Keratinocyte (primary cell): Measurements from ENCODE around the gene FBXO45. TPM values are rescaled to one million over a fixed set of nuclear protein-coding genes. Genes with fewer than 3 reads are reported as not detected.

Source experiments
- DNase-seq: peaks from one replicate; pipeline ENCODE4 v3.0.0-alpha.2; 2011; ENCODE audit warnings: low read depth, missing footprints, low spot score
- FAIRE-seq: peaks from 2 replicates; lab custom pipeline; 2011; peaks lifted over from hg19 to GRCh38; lab: Jason Lieb, UNC
- H2AFZ ChIP-seq: 2 replicates; pipeline ENCODE4 v1.6.0; 2012; ENCODE audit warnings: low read length, control low read depth, inconsistent platforms; ENCODE audit not compliant: control insufficient read depth
- H3K27ac ChIP-seq: 2 replicates; pipeline ENCODE4 v1.5.1; 2011; ENCODE audit warnings: low read length; ENCODE audit not compliant: control insufficient read depth, insufficient read depth
- H3K27me3 ChIP-seq: 3 replicates; pipeline ENCODE4 v1.6.0; 2011; ENCODE audit warnings: low read length; ENCODE audit not compliant: control insufficient read depth, insufficient read depth; ENCODE audit errors: extremely low read depth
- H3K36me3 ChIP-seq, 2 experiments: 2 replicates in 1 of 2; 3 replicates in 1 of 2; pipeline ENCODE4 v1.5.1; 2011; ENCODE audit warnings: low read length in 2 of 2, mild to moderate bottlenecking in 1 of 2; ENCODE audit not compliant: control insufficient read depth in 2 of 2, insufficient read depth in 2 of 2; ENCODE audit errors: extremely low read depth in 1 of 2
- H3K4me1 ChIP-seq: 3 replicates; pipeline ENCODE4 v1.5.1; 2011; ENCODE audit warnings: low read length; ENCODE audit not compliant: control insufficient read depth, insufficient read depth; ENCODE audit errors: extremely low read depth
- H3K4me2 ChIP-seq: 3 replicates; pipeline ENCODE4 v1.6.0; 2011; ENCODE audit warnings: low read depth, low read length; ENCODE audit not compliant: control insufficient read depth, insufficient read depth; ENCODE audit errors: extremely low read depth
- H3K4me3 ChIP-seq, 3 experiments: fragments of 200-600 bp in 1 of 3; sonication (generic) in 1 of 3; 2 replicates in 2 of 3; 3 replicates in 1 of 3; pipeline ENCODE4 v1.5.1; 2011 to 2016; ENCODE audit warnings: low read length in 3 of 3, mild to moderate bottlenecking in 3 of 3, control low read depth in 2 of 3, inconsistent platforms in 1 of 3, low read depth in 1 of 3, mixed read lengths in 1 of 3, mixed run types in 1 of 3, moderate library complexity in 1 of 3; ENCODE audit not compliant: control insufficient read depth in 2 of 3, insufficient read depth in 2 of 3; ENCODE audit errors: extremely low read depth in 1 of 3
- H3K79me2 ChIP-seq: 2 replicates; pipeline ENCODE4 v1.6.0; 2012; ENCODE audit warnings: low read length; ENCODE audit not compliant: control insufficient read depth, insufficient read depth
- H3K9ac ChIP-seq: 3 replicates; pipeline ENCODE4 v1.6.0; 2011; ENCODE audit warnings: low read length; ENCODE audit not compliant: control insufficient read depth, insufficient read depth; ENCODE audit errors: extremely low read depth
- H3K9me1 ChIP-seq: 3 replicates; pipeline ENCODE4 v1.6.0; 2011; ENCODE audit warnings: low read length; ENCODE audit not compliant: control insufficient read depth, insufficient read depth; ENCODE audit errors: extremely low read depth
- H3K9me3 ChIP-seq: 2 replicates; pipeline ENCODE4 v1.5.1; 2012; ENCODE audit warnings: low read depth, low read length; ENCODE audit not compliant: control insufficient read depth
- H4K20me1 ChIP-seq: 3 replicates; pipeline ENCODE4 v1.6.0; 2011; ENCODE audit warnings: low read length; ENCODE audit not compliant: control insufficient read depth, insufficient read depth; ENCODE audit errors: extremely low read depth
- CTCF ChIP-seq, 3 experiments: IDR thresholded peaks in 1 of 3; conservative IDR thresholded peaks in 1 of 3; optimal IDR thresholded peaks in 1 of 3; 2 replicates in 2 of 3; 3 replicates in 1 of 3; pipeline versions ENCODE3 to v1.5.1; 2011; ENCODE audit warnings: low read length in 3 of 3, mild to moderate bottlenecking in 3 of 3, moderate library complexity in 2 of 3, control low read depth in 1 of 3, inconsistent platforms in 1 of 3; ENCODE audit not compliant: insufficient read depth in 2 of 3; ENCODE audit errors: extremely low read depth in 1 of 3
- EZH2 ChIP-seq: IDR thresholded peaks from one replicate; pipeline ENCODE4 v1.6.1; 2012; ENCODE audit warnings: inconsistent platforms, mild to moderate bottlenecking, low read length, moderate library complexity
- dilution Hi-C: fragments of 300-500 bp; cut with MboI; formaldehyde crosslinking; loops from one replicate; pipeline ENCODE4 v1.7.0; 2020; ENCODE audit warnings: low sequenced_read_pairs; ENCODE audit not compliant: extremely low pct_ligation_motif_present
- polyA plus RNA-seq, 5 experiments: library from polyadenylated mRNA; depleted of rRNA in 3 of 5; stranded (reverse) in 3 of 5; stranded (forward) in 1 of 5; unstranded in 1 of 5; fragments of >200 nt; gene quantifications; 1 replicate in 1 of 5; 2 replicates in 3 of 5; 3 replicates in 1 of 5; pipeline versions ENCODE4 v1.2.1 to v1.2.3, GENCODE V29; 2011 to 2012; ENCODE audit warnings: missing spikeins in 2 of 5, low read depth in 1 of 5, low replicate concordance in 1 of 5

FBXO45 gene
- polyA plus RNA-seq, 1 donor (not counting 4 experiments of a cell fraction or from before 2014, with no cell fraction given): 17.9 TPM

- Histone ChIP-seq H3K4me3 (no peak overlapping the region), H3K4me2 (no peak overlapping the region), H3K79me2 (no peaks in the 10 kb centered on the region), H3K9me3 (no peaks in the 10 kb centered on the region), H2AFZ (no peak overlapping the region), H3K27ac (no peak overlapping the region), H3K27me3 (peaks cover 24% of the 10 kb centered on the region), H3K9me1 (no peaks in the 10 kb centered on the region), H4K20me1 (no peaks in the 10 kb centered on the region), H3K9ac (no peak overlapping the region), H3K4me1 (peaks cover 12% of the 10 kb centered on the region), H3K36me3 (no peaks in the 10 kb centered on the region)
- FAIRE-seq (no peak), DNase-seq (no peak)
- dilution Hi-C loops: no loop called here
- TF ChIP-seq EZH2 (no peak), CTCF (optimal IDR thresholded peaks at IDR 0.05 in 1 of 3, IDR thresholded peaks at IDR 0.05 in 1 of 3, conservative IDR thresholded peaks at IDR 0.05 in 1 of 3; ENCODE audit: extremely low read depth in 1 of 3, insufficient read depth in 2 of 3, low read length in 3 of 3) (no peak)
Measured at GRCh38 chr3:196634224-196634623, 65.8 kb downstream of the FBXO45 start.

GRCh38 chr3:196634829-196635228 lies 66.4 kb downstream of the FBXO45 start:
- dilution Hi-C loops: no loop called here
- H2AFZ ChIP-seq: no peak overlapping the region
- no peaks in the 10 kb centered on the region for H3K9me1 ChIP-seq
- no peak overlapping the region for H3K4me2 ChIP-seq
- no peaks in the 10 kb centered on the region for H4K20me1 ChIP-seq
- no peak overlapping the region for H3K27ac ChIP-seq
- no peak overlapping the region for H3K9ac ChIP-seq
- FAIRE-seq (no peak), DNase-seq (no peak)
- H3K4me1 ChIP-seq: peaks cover 14% of the 10 kb centered on the region
- no peaks in the 10 kb centered on the region for H3K79me2 ChIP-seq
- no peaks in the 10 kb centered on the region for H3K9me3 ChIP-seq
- TF ChIP-seq EZH2 (no peak), CTCF (optimal IDR thresholded peaks at IDR 0.05 in 1 of 3, IDR thresholded peaks at IDR 0.05 in 1 of 3, conservative IDR thresholded peaks at IDR 0.05 in 1 of 3; ENCODE audit: extremely low read depth in 1 of 3, insufficient read depth in 2 of 3, low read length in 3 of 3) (no peak)
- no peak overlapping the region for H3K4me3 ChIP-seq
- no peaks in the 10 kb centered on the region for H3K36me3 ChIP-seq
- H3K27me3 ChIP-seq: peaks cover 30% of the 10 kb centered on the region
